RWPE1 (cell line): ENCODE results near the gene CXCR6.

ENCODE experiments used
- CTCF ChIA-PET: fragments of 350-600 bp; sonication (Branson Sonifier 250); formaldehyde crosslinking; extraction: SDS; loops from one replicate; lab custom pipeline; 2021; lab: Yijun Ruan, JAX
- POLR2A ChIA-PET: fragments of 400-600 bp; formaldehyde crosslinking; extraction: SDS; loops from one replicate; lab custom pipeline; 2020; ENCODE audit warnings: antibody characterized with exemption; ENCODE audit not compliant: low non-redundant PET; lab: Yijun Ruan, JAX
- DNase-seq: peaks from one replicate; pipeline ENCODE4 v3.0.0; 2012; ENCODE audit warnings: low spot score
- H3K27ac ChIP-seq: fragments of 450-650 bp; 2 replicates; pipeline ENCODE4 v1.5.1; 2017
- CTCF ChIP-seq: fragments of 450-650 bp; conservative IDR thresholded peaks from 2 replicates; pipeline ENCODE4 v1.5.1; 2017; ENCODE audit warnings: low read depth, mild to moderate bottlenecking

CXCR6 gene

GRCh38 chr3:45960289-45960688 is 17.0 kb downstream of the CXCR6 start:
- no peak overlapping the region for H3K27ac ChIP-seq
- POLR2A ChIA-PET, result no interaction called here
- DNase-seq, result no peak
- CTCF ChIA-PET, result no interaction called here
- TF ChIP-seq CTCF, result no peak

- no peak for TF ChIP-seq CTCF
- ChIA-PET CTCF (no interaction called here), POLR2A (no interaction called here)
- no peak overlapping the region for H3K27ac ChIP-seq
- no peak for DNase-seq
These were observed 18.8 kb downstream of the CXCR6 start for GRCh38 chr3:45962033-45962432.

GRCh38 chr3:45964139-45964538 is 20.9 kb downstream of the CXCR6 start:
- no peak for TF ChIP-seq CTCF
- POLR2A ChIA-PET, result no interaction called here
- H3K27ac ChIP-seq, result no peak overlapping the region
- no peak for DNase-seq
- CTCF ChIA-PET, result no interaction called here

GRCh38 chr3:45965253-45965652 is 22.0 kb downstream of the CXCR6 start:
- TF ChIP-seq CTCF, result no peak
- CTCF ChIA-PET, result interaction anchor here (0.6 kb wide), 1 partner anchor 112 kb away, joined by 3 read pairs; no protein-coding TSS in a partner anchor
- no peak overlapping the region for H3K27ac ChIP-seq
- POLR2A ChIA-PET, result no interaction called here
- DNase-seq, result no peak

- ChIA-PET POLR2A (no interaction called here), CTCF (no interaction called here)
- no peak for DNase-seq
- no peak for TF ChIP-seq CTCF
- no peak overlapping the region for H3K27ac ChIP-seq
These were observed 22.4 kb downstream of the CXCR6 start for GRCh38 chr3:45965653-45966052.

GRCh38 chr3:45966371-45966791 is 23.1 kb downstream of the CXCR6 start:
- ChIA-PET CTCF (no interaction called here), POLR2A (no interaction called here)
- H3K27ac ChIP-seq, result no peak overlapping the region
- DNase-seq, result no peak
- TF ChIP-seq CTCF, result no peak
